RWPE2 (cell line): Measurements from ENCODE around the gene UFSP1.

Experiments
- ATAC-seq: fragments of 200-7000 bp; cut with Tn5 transposase; 3 replicates; pipeline ENCODE4 v1.9.1; 2021; ENCODE audit warnings: low read depth
- DNase-seq: peaks from one replicate; pipeline ENCODE4 v3.0.0-alpha.2; 2020; ENCODE audit warnings: low spot score
- H3K27ac ChIP-seq: fragments of 450-650 bp; 2 replicates; pipeline ENCODE4 v1.5.1; 2017; ENCODE audit warnings: mild to moderate bottlenecking; ENCODE audit not compliant: poor library complexity, severe bottlenecking
- H3K27me3 ChIP-seq: fragments of 250-450 bp; sonication (Bioruptor Pico); 2 replicates; pipeline ENCODE4 v1.5.1; 2021; ENCODE audit warnings: mild to moderate bottlenecking, moderate library complexity; ENCODE audit not compliant: insufficient read depth, poor library complexity, severe bottlenecking
- H3K36me3 ChIP-seq: fragments of 250-450 bp; sonication (Bioruptor Pico); 2 replicates; pipeline ENCODE4 v1.5.1; 2020; ENCODE audit warnings: low read depth, mild to moderate bottlenecking, moderate library complexity
- H3K4me1 ChIP-seq: fragments of 250-450 bp; sonication (Bioruptor Pico); 2 replicates; pipeline ENCODE4 v1.5.1; 2021; ENCODE audit warnings: mild to moderate bottlenecking, moderate library complexity; ENCODE audit not compliant: insufficient read depth, poor library complexity, severe bottlenecking
- H3K4me3 ChIP-seq: fragments of 250-450 bp; sonication (Bioruptor Pico); 2 replicates; pipeline ENCODE4 v1.5.1; 2021; ENCODE audit warnings: mild to moderate bottlenecking, moderate library complexity; ENCODE audit not compliant: severe bottlenecking
- H3K9me3 ChIP-seq: fragments of 250-450 bp; sonication (Bioruptor Pico); 2 replicates; pipeline ENCODE4 v1.5.1; 2021; ENCODE audit warnings: mild to moderate bottlenecking, moderate library complexity; ENCODE audit not compliant: severe bottlenecking
- TF ChIP-seq, protein P1 (sequence below): fragments of 450-650 bp; IDR thresholded peaks from one replicate; pipeline ENCODE4 v1.5.1; 2017; ENCODE audit warnings: mild to moderate bottlenecking, moderate library complexity; ENCODE audit not compliant: poor library complexity, severe bottlenecking

Gene UFSP1

DNA sequence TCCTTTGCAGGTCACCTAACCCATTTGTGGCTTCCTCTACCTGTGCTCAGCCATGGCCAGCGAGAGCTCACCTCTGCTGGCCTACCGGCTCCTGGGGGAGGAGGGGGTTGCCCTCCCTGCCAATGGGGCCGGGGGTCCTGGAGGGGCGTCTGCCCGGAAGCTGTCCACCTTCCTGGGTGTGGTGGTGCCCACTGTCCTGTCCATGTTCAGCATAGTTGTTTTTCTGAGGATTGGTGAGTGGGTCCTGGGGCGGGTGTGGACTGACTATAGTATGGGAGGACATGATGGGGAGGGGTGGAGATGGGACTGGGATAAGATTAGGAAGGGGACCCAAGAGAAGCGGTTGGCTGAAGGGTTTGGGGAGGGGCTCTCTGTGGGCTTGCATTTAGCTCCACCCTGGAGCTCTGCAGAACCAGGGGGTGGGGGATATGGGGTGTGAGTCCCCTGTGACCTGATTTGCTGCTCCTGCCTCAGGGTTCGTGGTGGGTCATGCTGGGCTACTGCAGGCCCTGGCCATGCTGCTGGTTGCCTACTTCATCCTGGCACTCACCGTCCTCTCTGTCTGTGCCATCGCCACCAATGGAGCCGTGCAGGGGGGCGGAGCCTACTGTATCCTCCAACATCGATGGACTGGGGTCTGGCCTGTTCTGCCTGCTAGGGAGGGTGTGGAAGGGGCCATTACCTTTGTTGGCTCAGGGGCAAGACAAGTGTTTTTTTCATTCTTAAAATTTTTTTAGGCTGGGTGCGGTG is 35.2 kb downstream of the UFSP1 start:
- TF ChIP-seq, protein P1, sequence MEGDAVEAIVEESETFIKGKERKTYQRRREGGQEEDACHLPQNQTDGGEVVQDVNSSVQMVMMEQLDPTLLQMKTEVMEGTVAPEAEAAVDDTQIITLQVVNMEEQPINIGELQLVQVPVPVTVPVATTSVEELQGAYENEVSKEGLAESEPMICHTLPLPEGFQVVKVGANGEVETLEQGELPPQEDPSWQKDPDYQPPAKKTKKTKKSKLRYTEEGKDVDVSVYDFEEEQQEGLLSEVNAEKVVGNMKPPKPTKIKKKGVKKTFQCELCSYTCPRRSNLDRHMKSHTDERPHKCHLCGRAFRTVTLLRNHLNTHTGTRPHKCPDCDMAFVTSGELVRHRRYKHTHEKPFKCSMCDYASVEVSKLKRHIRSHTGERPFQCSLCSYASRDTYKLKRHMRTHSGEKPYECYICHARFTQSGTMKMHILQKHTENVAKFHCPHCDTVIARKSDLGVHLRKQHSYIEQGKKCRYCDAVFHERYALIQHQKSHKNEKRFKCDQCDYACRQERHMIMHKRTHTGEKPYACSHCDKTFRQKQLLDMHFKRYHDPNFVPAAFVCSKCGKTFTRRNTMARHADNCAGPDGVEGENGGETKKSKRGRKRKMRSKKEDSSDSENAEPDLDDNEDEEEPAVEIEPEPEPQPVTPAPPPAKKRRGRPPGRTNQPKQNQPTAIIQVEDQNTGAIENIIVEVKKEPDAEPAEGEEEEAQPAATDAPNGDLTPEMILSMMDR: no peak
- no peak overlapping the region for H3K27ac ChIP-seq
- no peak overlapping the region for H3K4me3 ChIP-seq
- peaks cover 7% of the 10 kb centered on the region; the same call in 1 of the 2 replicates for H3K36me3 ChIP-seq
- H3K9me3 ChIP-seq: no peaks in the 10 kb centered on the region
- no peaks in the 10 kb centered on the region for H3K27me3 ChIP-seq
- H3K4me1 ChIP-seq: peaks cover 3% of the 10 kb centered on the region
- DNase-seq (no peak), ATAC-seq (no peak)

DNA sequence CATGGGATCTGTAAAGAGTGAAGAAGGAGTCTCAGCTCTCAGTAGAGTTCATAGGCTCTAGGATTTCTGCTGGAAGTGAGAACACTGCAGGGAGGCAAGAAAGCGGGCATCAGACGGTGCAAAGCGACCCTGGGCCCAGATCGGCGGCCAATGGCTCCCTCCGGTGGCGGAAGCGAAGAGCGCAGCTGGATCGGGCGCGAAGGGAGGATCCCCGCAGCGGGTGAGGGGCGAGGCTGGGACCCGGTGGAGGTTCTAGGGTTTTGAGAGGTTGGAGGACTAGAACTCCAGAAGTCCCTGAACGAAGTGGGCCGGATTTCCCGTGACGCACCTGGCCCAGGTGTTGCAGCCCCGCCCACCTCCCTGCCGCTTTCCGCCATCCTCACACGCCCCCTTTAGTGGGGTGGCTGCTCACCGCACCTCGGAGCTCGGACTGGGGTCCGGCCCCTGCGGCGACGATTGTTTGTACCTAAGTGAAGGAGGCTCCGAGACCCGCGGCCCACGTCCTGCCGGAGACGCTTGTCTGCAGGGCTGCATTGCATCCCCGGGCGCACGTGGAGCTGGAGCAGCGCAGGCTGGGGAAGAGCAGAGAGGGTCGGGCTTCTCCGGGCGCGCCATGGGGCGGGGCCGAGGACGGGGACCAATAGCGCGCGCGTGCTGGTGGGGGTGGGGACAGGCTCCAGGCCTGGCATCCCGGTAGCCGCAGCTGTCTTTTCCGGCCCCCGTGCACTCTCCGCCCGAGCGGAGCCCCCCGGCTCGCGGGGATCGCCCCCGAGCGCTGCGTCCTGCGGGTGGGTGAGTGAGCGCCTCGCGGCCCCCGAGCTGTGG is 37.3 kb downstream of the UFSP1 start, which contains the start of gene SLC12A9:
Gene SLC12A9, plus strand, starts transcription at position 666 of the 825 bp plus-strand sequence. CDS start 1,485 bp downstream, outside the sequence.
- peak; percentile 95 for ATAC-seq
- Histone ChIP-seq H3K9me3 (no peaks in the 10 kb centered on the region), H3K36me3 (peaks cover 7% of the 10 kb centered on the region; the same call in 1 of the 2 replicates), H3K4me3 (peak within 1 kb of the TSS; percentile 56), H3K27me3 (no peaks in the 10 kb centered on the region), H3K4me1 (peaks cover 3% of the 10 kb centered on the region), H3K27ac (peak within 1 kb of the TSS; percentile 62)
- peak; percentile 92 for DNase-seq
- TF ChIP-seq, protein P1: peak; percentile 93

DNA sequence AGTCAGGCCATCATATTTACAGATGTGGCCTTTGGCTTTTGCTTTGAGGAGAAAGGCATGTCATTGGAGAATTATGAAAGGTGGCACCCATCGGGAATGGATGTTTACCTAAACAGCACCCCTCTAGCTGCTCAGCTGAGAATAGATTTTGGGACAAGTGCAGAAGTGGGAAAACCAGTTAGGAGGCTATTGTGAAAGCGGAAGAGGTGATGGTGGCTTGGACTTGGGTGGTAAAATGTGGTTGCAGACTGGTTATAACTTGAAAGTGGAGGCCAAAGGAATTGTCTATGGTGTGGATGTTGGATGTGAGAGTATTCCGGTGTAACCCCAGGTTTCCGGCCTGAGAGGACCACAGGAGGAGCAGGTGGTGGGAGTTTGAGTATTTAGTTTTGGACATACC is 42.2 kb downstream of the UFSP1 start:
- no peaks in the 10 kb centered on the region for H3K27me3 ChIP-seq
- H3K4me1 ChIP-seq: no peaks in the 10 kb centered on the region
- TF ChIP-seq, protein P1: no peak
- no peak overlapping the region for H3K4me3 ChIP-seq
- ATAC-seq (no peak), DNase-seq (no peak)
- H3K9me3 ChIP-seq: no peaks in the 10 kb centered on the region
- H3K27ac ChIP-seq: no peak overlapping the region
- H3K36me3 ChIP-seq: no peaks in the 10 kb centered on the region

DNA sequence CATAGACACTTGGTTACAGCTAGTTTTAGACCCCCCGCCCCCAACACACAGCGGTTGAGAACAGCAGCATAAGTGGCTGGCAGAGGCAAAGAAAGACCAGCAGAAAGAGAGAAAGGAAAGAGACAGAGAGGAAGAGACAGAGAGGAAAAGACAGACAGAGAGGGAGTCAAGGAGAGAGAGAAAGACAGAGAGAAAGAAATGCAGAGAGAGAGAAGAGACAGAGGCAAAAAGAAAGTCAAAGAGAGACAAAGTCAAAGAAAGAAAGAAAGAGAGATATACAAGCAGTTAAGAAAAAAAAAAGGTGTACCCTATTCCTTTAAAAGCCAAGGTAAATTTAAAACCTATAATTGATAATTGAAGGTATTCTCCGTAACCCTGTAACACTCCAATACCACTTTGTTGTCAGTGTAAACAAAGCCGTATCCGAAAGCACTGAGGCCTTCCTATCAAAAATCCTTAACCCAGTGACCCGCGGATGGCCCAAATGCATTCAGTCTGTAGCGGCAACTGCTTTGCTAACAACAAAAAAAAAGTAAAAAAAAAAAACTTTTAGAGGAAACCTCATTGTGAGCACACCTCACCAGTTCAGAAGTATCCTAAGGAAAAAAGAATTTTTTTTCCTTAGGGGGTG is 48.9 kb downstream of the UFSP1 start:
- DNase-seq: no peak
- Histone ChIP-seq H3K27ac (no peak overlapping the region), H3K4me3 (no peak overlapping the region), H3K9me3 (no peaks in the 10 kb centered on the region), H3K27me3 (no peaks in the 10 kb centered on the region), H3K36me3 (no peaks in the 10 kb centered on the region), H3K4me1 (peaks cover 12% of the 10 kb centered on the region)
- no peak for ATAC-seq
- TF ChIP-seq, protein P1: no peak
